ENCODE measurements around the gene EXOC3. TPM values are rescaled to one million over a fixed set of nuclear protein-coding genes. Genes with fewer than 3 reads are reported as not detected.

Gene EXOC3
- total RNA-seq, 1 experiment from 2014 or later = 155 TPM

DNA sequence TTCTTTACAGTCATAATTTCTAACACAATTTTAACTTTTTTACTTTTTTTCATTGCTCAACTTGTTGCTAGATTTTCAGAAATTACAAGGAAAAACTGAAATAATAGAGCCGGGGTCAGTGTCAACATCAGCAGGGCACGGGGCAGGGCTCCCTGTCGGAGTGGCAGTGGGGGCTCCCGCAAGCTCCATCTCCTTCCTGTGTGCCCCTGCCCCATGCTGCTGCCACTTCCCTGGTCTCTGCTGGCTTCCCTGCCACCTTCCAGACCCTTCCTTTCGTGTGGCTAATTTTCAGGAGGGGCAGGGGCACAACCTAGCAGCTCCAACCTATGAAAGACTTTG lies 1.0 kb upstream of the EXOC3 start:
- DNase-seq = no peak
- CTCF ChIA-PET = interaction anchor here (0.6 kb wide), 1 partner anchor 336 kb away, joined by 19 read pairs; no protein-coding TSS in a partner anchor
- no TSS peak for BruUV-seq (replicated peaks)
- no peak overlapping the region for H3K27ac ChIP-seq
- no peaks in the 10 kb centered on the region for H3K9me2 ChIP-seq (ENCODE audit: insufficient read depth)
- H4K20me1 ChIP-seq (ENCODE audit: insufficient read depth) = peaks cover 24% of the 10 kb centered on the region
- intact Hi-C loops (cut with micrococcal nuclease; ENCODE audit: unreplicated experiment) = loop anchor here (10.0 kb wide), 1 partner anchor 1203 kb away; no protein-coding TSS in a partner anchor
- H3K36me3 ChIP-seq (ENCODE audit: low read depth) = peaks cover 11% of the 10 kb centered on the region
- POLR2A ChIA-PET (ENCODE audit: unreplicated experiment) = interaction anchor here (0.6 to 0.7 kb wide), 2 partner anchors 148 to 171 kb away, joined by 3 read pairs; partner anchors contain the start of gene PDCD6
- H3F3A ChIP-seq (ENCODE audit: insufficient read depth, low read depth) = peaks cover 12% of the 10 kb centered on the region; the same call in 1 of the 2 replicates
- H2AFZ ChIP-seq = peak overlapping the region; percentile 100
- peaks cover 24% of the 10 kb centered on the region for H3K4me1 ChIP-seq (replicated peaks; ENCODE audit: insufficient read depth)
- no peaks in the 10 kb centered on the region for H3K9me3 ChIP-seq (ENCODE audit: insufficient read depth, low read depth)
- H3K79me2 ChIP-seq (ENCODE audit: low read depth) = peaks cover 45% of the 10 kb centered on the region
- no peaks in the 10 kb centered on the region for H3K27me3 ChIP-seq (ENCODE audit: insufficient read depth, low read depth)
- no peak for TF ChIP-seq EZH2 (IDR thresholded peaks at IDR 0.05; ENCODE audit: low read depth)
- TF ChIP-seq CTCF (conservative IDR thresholded peaks at IDR 0.05) = no peak
- H3K4me3 ChIP-seq = peak overlapping the region; percentile 99
- peak overlapping the region; percentile 100 for H3K4me2 ChIP-seq

- Histone ChIP-seq H3K4me1 (replicated peaks; ENCODE audit: insufficient read depth) (peaks cover 24% of the 10 kb centered on the region), H3K27me3 (ENCODE audit: insufficient read depth, low read depth) (no peaks in the 10 kb centered on the region), H3K79me2 (ENCODE audit: low read depth) (peaks cover 50% of the 10 kb centered on the region), H3K4me2 (peak overlapping the region; percentile 100), H3K9me3 (ENCODE audit: insufficient read depth, low read depth) (no peaks in the 10 kb centered on the region), H3K27ac (peak overlapping the region; percentile 1; the same call in 1 of the 2 replicates), H3K9me2 (ENCODE audit: insufficient read depth) (no peaks in the 10 kb centered on the region), H3F3A (ENCODE audit: insufficient read depth, low read depth) (peaks cover 12% of the 10 kb centered on the region; the same call in 1 of the 2 replicates), H3K36me3 (ENCODE audit: low read depth) (peaks cover 25% of the 10 kb centered on the region), H3K4me3 (peak overlapping the region; percentile 99), H2AFZ (peak overlapping the region; percentile 100), H4K20me1 (ENCODE audit: insufficient read depth) (peaks cover 29% of the 10 kb centered on the region)
- POLR2A ChIA-PET (ENCODE audit: unreplicated experiment) = interaction anchor here (0.6 to 1.0 kb wide), 2 partner anchors 9 to 15 kb away, joined by 3 to 7 read pairs; no protein-coding TSS in a partner anchor
- DNase-seq = peak; percentile 52 to 61
- TF ChIP-seq EZH2 (IDR thresholded peaks at IDR 0.05; ENCODE audit: low read depth) (no peak), CTCF (conservative IDR thresholded peaks at IDR 0.05) (no peak)
- intact Hi-C loops (cut with micrococcal nuclease; ENCODE audit: unreplicated experiment) = loop anchor here (10.0 kb wide), 1 partner anchor 1201 kb away; no protein-coding TSS in a partner anchor
- CTCF ChIA-PET = no interaction called here
- BruUV-seq (replicated peaks) = no TSS peak
Observed at GRCh38 chr5:443239-444151, 519 bp downstream of the EXOC3 start.

DNA sequence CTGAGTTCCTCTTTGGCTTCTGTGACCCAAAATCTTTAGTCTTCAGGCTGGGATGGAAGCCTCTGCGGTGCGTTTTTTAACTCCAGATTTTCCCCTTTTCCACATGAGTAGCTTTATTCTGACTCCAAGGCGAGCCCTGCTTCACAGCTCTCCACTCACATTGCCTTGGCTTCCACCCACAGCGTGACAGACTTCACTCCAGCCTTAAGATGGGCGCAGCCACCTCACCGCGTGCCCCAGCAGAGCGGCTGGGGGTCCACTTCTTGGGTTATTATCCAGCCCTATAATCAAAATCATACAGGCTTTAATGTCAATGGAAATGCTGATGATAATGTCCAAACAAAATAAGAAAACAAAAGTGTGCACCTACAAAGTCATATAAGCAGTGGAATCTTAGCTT lies 1.2 kb downstream of the EXOC3 start:
- Histone ChIP-seq H3F3A (ENCODE audit: insufficient read depth, low read depth) (peaks cover 12% of the 10 kb centered on the region; the same call in 1 of the 2 replicates), H3K9me2 (ENCODE audit: insufficient read depth) (no peaks in the 10 kb centered on the region), H2AFZ (no peak overlapping the region), H3K27ac (no peak overlapping the region), H3K4me3 (peak overlapping the region; percentile 99), H3K4me2 (peak overlapping the region; percentile 100), H3K9me3 (ENCODE audit: insufficient read depth, low read depth) (no peaks in the 10 kb centered on the region), H3K36me3 (ENCODE audit: low read depth) (peaks cover 31% of the 10 kb centered on the region), H3K27me3 (ENCODE audit: insufficient read depth, low read depth) (no peaks in the 10 kb centered on the region), H4K20me1 (ENCODE audit: insufficient read depth) (peaks cover 37% of the 10 kb centered on the region), H3K4me1 (replicated peaks; ENCODE audit: insufficient read depth) (peaks cover 24% of the 10 kb centered on the region), H3K79me2 (ENCODE audit: low read depth) (peaks cover 50% of the 10 kb centered on the region)
- intact Hi-C loops (cut with micrococcal nuclease; ENCODE audit: unreplicated experiment) = loop anchor here (10.0 kb wide), 1 partner anchor 1201 kb away; no protein-coding TSS in a partner anchor
- CTCF ChIA-PET = no interaction called here
- POLR2A ChIA-PET (ENCODE audit: unreplicated experiment) = no interaction called here
- no TSS peak for BruUV-seq (replicated peaks)
- no peak for DNase-seq
- TF ChIP-seq EZH2 (IDR thresholded peaks at IDR 0.05; ENCODE audit: low read depth) = no peak
- TF ChIP-seq CTCF (conservative IDR thresholded peaks at IDR 0.05) = no peak

Data from PC-9 (cell line).